Measurements from ENCODE around the gene TAF4.
"Not testable (repeated sequence)": the region's sequence is repeated elsewhere in the genome, so short reads cannot be mapped to it uniquely, and the experiment has no call there.

Gene TAF4

DNA sequence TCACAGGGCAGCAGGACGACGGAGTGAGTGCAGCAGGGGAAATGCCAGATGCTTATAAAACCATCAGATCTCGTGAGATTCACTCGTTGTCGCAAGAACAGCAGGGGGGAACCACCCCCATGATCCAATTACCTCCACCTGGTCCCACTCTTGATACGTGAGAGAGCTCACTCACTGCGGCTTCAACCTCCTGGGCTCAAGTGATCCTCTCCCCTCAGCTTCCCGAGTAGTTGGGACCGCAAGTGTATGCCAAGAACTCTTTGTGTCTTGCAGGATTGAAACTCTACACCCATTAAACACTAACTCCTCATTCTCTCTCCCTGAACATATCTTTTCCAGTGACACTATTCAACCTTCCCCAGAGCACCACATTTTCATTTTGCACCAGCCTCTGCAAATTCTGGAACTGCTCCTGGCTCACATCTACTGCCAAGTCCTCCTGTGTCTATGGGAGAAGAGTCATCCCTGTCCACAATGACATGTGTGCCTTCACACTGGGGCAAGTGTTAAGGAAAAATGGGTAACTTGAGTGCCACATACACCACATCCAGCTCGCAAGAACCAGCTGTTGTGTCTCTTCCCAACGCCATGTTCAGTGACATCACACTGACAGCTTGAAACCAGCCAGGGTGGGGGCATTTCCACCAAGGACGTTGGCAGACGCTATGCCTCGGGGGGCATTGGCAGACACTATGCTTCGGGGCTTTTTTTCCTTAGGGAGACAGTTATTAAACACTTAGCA is 14.7 kb upstream of the TAF4 start:
- no peak for DNase-seq (ENCODE audit: low read depth in 2 of 2)

DNA sequence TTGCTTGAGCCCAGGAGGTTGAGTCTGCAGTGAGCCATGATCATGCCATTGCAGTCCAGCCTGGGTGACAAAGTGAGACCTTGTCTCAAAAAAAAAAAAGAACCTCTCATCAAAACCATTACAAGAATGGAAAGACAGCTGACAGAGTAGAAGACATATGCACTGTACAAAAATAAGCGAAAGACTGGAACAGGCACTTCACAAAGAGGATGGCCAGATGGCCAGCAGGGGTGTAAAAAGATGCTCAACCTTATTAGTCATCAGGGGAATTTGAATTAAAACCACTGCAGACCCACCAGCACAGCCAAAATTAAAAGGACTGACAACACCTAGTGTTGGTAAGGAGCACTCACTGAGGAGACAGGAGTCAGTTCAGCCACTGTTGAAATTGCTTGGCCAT is 13.5 kb upstream of the TAF4 start:
- no peak for DNase-seq (ENCODE audit: low read depth in 2 of 2)

DNA sequence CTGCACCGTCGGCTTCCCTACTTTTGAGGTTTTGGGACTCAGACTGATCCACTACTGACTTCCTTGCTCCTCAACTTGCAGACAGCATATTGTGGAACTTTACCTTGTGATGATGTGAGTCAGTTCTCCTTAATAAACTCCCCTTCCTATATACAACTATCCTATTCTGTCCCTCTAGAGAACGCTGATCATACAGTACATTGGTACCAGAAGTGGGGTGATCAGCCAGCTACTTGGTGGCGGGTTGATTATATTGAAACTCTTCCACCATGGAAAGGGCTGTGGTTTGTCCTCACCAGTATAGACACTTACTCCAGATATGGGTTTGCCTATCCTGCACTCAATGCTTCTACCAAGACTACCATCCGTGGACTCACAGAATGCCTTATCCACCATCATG is 7.6 kb upstream of the TAF4 start:
- DNase-seq (ENCODE audit: low read depth in 2 of 2): no peak

DNA sequence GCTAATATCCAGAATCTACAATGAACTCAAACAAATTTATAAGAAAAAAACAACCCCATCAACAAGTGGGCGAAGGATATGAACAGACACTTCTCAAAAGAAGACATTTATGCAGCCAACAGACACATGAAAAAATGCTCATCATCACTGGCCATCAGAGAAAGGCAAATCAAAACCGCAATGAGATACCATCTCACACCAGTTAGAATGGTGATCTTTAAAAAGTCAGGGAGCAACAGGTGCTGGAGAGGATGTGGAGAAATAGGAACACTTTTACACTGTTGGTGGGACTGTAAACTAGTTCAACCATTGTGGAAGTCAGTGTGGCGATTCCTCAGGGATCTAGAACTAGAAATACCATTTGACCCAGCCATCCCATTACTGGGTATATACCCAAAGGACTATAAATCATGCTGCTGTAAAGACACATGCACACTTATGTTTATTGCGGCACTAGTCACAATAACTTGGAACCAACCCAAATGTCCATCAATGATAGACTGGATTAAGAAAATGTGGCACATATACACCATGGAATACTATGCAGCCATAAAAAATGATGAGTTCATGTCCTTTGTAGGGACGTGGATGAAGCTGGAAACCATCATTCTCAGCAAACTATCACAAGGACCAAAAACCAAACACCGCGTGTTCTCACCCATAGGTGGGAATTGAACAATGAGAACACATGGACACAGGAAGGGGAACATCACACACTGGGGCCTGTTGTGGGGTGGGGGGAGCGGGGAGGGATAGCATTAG is 6.2 kb upstream of the TAF4 start:
- DNase-seq (ENCODE audit: low read depth in 2 of 2): not testable (repeated sequence)

DNA sequence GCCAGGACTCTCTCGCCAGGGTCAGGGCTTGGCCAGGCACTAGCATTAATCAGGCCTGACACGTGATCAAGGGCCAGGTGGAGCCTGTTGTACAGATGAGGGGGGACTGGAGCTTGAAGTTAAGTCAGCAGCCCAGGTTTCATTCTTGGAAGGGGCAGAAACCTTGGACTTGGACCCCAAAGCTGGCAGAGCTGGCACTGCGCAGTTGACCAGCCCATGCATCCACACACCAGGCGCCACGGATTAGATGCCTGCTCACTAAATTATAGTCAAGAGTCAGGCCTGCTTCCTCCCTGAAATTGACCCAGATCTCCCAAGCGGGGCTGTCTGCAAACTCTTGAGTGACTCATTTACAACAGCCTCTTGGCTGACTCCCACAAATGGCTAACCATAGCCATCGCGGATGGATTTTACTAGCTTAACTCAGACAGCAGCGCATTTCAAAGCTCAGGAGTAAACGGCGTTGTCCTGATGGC is 4.1 kb upstream of the TAF4 start:
- no peak for DNase-seq (ENCODE audit: low read depth in 2 of 2)

DNA sequence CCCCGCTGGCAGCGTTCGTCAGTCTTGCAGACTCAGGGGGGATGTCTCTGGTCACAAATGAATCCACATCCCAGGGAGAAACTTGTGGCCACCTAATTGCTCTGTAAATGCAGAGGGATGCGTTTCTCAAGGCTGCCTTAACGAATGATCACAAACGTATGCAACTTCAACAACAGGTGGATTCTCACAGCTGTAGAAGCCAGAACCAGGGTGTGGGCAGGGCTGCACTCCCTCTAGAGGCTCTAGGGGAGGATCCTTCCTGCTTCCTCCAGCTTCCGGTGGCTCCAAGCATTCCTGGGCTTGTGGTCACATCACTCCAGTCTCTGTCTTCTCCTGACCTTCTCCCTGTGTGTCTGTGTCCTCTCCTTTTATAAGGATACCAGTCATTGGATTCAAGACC is 3.3 kb upstream of the TAF4 start:
- DNase-seq (ENCODE audit: low read depth in 2 of 2): no peak

DNA sequence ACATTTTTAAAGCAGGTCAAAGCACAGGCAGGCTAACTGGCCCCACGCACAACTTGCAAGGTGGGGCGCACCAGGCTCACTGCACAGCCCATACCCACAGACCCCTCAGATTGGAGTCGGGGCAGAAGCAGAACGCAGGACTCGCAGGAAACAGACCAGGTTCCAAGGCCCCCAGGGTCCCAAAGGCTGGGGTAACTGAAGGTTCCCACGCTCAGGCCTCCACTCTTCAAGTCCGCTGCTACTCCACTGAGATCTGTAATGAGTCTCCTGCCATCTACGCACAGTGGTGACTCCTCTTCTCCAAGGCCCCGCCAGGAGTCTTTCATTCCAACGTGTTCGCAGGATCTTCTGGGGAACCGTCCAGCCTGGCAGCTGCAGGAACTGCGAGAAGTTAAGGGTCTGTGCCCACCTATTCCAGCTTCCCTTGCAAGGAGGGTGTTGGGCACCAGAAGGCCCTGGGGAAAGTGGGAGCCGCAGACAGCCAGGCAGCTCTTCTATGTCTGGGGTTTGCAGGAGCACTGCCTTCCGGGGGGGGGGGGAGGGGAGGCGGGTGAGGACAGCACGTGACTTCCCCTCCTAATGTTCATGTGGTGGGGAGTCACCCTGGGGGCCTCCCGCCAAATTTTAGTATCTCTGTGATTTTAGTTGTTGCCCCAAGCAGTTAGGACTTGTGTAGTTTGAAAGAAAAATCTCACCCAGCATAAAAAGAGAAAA is 2.0 kb upstream of the TAF4 start:
- DNase-seq (ENCODE audit: low read depth in 2 of 2): no peak

DNA sequence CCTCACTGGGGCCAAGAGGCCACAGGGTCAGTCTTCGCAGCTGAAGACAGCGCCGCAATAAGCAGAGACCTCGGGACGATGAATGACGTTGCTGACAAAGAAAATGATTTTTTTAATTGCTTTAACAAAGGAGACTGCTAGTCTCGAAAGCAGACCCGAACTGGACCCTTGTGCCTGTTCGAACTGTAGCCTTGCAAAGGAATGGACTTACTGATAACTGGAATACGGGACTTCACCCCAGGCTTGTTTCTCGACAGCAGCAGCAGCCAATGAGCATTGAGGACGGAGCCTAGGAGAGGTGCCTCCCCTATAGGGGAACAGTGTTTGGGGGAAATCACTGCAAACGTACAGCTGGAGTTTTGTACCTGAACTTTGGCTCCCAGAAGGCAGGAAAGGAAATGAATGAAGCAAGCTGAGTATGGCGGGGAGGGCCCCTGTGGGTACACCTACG is 1.3 kb upstream of the TAF4 start:
- no peak for DNase-seq (ENCODE audit: low read depth in 2 of 2)

DNA sequence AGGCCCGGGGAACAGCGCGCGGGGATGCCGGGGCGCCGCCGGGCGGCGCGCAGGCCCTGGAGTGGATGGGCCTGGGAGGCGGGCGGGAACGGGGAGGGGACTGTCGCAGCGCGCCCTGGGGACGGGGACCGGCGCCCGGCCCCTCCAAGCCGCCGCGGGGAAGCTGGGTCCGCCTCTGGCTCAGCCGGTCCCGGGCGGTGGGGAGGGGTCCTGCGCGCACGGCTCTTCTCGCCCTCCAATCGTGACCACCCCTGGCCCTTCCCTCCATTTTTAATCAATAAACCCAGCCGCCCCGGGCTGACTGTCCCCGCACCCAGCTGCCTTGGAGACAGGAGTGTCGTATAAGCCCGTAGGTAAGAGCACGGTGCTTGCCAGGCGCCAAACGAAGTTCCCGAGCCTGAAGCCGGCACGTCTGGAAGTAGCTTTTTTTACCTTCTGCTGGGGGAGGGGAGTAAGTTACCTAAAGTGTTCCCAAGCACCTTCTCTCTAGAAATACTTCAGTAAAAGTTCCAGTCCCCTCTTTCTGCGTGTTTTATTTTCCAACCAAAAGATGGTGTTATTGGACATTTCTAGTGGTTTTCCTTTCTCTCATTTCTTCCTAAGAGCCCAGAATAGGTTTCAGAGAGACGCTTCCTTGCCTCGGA is 780 bp upstream of the TAF4 start:
- DNase-seq (ENCODE audit: low read depth in 2 of 2): peak in 1 of 2 donors; percentile 6

DNA sequence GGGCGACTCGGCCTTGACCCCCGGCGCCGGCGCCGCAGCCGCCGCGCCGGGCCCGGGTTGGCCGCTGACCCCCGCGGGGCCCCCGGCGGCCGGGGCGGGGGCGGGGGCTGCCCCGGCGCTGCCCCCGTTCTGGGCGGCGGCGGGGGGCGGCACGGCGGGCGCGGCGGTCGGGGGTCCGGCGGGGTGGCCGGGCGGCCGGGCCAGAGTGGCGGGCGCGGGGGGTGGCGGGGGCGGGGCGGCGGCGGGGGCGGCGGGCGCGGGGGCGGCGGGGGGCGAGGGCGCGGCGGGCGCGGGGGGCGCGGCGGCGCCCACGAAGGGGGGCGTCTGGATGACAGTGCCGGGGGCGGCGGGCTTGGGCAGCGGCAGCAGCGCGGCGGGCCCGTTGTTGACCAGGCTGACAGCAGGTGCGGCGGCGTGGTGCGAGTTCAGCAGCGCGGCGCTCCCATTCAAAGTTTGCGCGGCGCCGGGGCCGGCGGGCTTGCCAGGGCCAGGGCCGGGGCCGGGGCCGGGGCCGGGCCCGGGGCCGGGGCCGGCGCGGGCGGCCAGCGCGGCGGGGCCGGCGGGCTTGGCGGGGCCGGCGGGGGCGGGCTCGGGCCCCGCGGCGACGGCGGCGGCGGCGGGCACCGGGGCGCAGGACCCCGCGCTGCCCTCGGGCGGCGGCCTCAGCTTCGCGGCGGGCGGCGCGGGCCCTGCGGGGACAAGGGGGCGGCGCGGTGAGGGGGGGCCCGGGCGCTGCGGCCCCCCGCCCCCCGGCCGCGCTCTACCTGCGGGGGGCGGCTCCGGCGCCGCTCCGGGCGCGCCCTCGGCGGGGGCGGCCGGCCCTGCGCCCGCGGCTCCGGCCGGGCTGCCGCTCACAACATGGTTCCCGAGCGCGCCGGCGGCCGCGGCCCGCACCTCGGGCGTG is 659 bp downstream of the TAF4 start:
- no peak for DNase-seq (ENCODE audit: low read depth in 2 of 2)

DNA sequence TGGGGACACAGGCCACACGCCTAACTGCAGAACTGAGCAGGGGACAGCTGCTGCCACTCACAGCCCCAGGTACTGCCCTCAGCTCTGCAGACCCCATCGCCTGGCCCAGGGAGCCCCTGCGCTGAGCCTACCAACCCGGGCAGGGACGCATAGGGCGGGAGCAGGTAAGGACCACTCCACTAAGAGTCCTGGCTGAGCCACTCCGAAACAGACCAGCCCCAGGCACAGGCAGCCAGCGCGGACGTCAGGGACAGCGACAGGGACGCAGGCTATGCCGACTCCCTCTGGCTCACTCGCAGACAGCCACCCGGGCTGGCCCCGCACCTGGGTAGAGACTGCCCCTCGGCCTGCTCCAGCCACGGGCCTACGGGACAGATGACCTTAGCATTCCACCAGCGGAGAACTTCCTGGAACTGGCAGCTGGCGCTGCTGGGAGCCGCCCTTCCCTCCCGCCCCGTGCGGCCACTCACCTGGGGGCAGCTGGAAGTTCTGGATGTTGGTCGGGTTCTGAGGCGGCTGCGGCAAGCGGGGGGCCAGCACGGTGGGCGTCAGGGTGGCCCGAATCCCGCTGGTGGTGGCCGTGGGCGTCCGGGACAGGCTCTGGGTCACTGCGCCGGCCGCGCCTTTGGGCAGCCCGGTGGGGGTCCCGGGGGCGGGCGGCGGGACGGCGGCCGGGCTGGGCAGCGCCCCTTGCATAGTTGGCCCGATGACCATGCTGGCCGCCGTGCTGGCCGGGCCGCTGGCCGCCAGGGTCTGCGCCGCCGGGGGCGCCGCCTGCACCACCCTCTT is 1.5 kb downstream of the TAF4 start:
- no peak for DNase-seq (ENCODE audit: low read depth in 2 of 2)

DNA sequence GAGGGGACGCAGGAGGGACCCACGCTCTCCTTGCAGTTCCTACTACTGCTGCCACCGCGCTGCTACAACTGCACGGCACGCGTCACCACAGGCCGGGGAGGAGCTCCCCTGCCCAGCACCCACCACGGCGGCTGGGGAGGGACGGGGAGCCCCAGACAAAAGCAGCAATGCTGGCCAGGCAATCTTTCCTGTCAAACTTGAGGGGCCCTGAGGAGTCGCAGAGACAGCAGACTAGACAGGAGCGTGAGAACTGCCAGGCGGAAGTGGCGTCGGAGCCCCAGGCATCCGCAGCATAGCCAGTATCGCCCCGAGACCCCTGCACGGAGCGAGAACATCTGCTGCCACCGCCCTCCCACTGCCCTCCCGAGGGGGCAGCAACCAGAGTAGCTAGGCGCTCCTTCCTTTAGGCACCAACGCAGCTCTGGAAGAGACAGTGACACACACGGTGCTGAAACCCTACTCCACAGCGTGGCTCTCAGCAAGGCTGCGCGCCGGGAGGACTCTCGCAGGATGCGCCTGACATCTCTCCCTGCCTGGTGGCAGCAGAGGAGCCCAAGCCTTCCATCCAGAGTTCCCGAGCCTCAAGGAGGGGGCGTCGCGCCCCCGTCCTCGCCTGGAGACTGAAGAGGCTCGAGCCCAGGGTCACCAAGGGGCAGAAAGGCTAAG is 2.2 kb downstream of the TAF4 start:
- no peak for DNase-seq (ENCODE audit: low read depth in 2 of 2)

DNA sequence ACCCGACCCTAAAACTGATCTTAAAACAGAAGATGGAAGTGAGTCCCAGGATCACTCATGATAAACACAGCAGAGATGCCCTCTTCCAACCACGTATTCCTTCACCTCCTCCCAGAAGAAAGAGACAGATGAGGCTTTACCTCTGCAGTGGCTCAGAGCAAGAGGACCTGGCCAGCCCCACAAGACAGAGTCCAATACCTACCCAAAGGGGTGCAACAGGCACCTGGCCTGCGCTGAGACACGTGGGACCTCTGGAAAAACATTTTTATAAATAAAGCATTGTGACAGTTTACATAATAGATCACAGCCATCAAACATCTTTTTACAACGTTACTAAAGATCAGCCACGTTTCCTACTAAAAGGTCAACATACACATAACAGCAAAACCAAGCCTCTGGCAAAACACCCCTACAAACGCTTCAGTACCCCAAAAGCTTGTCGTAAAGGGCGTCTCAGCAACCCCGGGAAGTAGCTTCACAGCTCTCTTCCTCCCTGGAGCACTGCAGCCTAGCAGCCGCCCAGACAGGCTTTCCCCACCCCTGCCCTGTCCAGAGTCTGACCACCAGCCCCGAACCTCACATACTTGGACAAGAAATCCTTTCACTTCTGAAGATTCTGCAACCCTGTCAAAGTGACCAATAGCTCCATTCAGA is 2.9 kb downstream of the TAF4 start:
- no peak for DNase-seq (ENCODE audit: low read depth in 2 of 2)

DNA sequence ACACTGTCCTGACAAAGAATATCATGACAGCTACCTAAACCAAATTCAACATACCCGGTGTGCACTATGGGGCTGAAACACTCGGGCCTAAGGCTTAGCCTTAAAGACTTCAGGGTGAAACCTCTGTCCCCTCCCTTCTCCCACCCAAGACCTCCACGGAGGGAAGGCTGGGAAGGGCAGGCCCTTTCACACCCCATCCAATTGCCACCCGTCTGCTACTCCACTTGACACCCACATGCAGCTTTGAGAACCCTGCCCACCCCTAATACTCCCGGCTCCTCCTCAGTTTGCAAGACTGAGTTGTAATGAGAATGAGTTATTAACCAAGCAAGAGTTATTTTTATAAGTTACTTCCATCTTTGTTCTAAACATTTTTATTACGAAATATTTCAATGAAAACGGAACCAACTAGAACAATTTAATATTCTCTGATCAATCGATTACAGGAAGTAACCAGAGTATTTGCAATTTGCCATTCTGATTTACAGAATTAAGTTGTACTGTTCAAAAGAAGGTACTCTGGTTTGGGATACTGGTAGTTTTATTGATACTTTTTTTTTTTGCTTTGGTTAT is 3.7 kb downstream of the TAF4 start:
- DNase-seq (ENCODE audit: low read depth in 2 of 2): no peak

DNA sequence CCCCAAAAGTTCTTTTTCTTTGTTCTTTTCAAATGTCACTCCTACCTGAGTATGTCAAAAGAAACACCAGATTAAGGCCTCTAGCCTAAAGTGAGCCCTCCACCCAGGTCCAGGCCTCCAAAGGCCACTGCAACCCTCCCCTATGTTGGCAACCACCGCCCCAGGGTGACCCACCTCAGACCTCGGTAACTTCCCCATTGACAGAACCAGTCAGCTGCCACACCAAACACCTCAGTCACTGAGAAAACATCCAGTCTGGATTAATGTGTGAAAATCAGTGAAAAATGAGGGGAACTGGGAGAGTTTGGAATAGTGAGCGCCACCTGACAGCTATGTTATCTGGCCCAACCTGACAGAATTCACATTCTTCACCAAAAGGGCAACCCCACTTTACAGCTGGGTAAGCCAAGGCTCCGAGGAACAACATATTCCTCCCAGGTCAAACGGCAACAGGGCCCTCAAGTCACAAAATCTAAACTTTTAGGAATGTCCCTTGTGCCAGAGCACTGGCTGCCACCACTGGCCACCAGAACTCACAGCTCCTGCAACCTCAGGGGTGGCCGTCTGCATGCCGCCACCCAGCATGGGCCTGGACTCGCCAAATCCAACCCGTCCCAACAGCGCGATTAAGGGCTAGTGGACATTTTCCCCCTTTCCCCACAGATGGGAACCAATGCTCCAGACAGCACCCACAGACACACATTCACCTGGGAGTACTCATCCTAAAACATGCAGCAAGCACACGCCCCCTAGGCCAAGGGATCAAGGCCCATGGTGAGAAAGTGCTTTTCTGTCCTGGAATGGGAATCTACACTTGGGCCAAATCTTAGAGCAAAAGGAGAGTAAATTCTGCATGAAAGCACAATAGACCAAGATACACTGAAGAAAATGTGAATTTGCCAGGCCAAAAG is 4.8 kb downstream of the TAF4 start:
- no peak for DNase-seq (ENCODE audit: low read depth in 2 of 2)

DNA sequence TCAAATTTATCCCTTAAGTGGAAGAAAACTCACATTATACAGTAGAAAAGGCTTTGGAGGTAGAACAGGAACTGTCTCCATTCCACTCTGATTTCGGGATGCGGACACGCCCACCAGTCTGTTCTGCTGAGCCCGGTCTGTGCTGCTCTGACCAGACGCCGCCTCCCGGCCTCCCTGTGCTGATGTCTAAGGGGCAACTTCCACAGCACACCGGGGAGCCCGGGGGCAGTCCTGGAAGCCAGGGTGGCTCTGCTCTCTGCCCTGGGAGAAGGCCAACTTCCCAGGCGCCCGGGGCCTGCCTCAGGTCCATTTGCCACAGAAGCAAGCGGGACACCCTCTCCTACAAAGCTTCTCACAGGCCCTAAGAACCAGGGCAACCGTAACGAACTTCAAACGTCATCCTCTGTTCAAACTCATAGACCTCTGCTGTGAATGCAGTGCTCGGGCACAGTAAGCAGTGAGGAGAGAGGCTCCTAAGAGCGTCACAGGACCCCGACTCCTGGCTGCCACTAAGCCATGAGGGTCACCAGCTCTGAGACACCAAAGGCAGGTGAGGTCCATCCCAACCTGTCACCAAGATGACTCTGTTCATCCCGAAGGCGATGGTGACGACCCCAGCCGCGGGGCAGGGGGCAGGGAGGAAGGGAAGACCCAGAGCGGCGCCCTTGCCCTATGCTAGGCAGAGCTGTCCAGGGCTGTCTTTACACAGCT is 5.6 kb downstream of the TAF4 start:
- DNase-seq (ENCODE audit: low read depth in 2 of 2): no peak

DNA sequence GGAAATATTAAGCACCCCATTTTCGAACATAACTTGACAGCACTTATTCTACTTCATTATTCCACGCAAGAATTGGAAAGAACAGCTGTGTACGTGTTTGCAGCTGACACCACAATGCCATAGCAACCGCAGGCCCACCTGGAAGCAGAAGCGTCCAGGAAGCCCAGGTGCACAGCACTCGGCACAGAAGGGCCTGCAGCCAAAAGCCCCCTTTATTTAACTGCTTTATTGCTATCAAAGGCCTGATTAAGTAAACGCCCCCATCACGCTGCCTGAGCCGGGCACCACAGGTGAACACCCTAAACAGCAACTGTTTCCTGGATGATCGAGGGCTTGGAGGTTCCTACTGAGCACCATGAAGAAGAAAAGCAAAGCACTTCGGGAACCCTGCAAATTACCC is 6.3 kb downstream of the TAF4 start:
- DNase-seq (ENCODE audit: low read depth in 2 of 2): no peak
